RWPE1 (cell line): ENCODE results near the gene NKRF.

Experiments
- CTCF ChIA-PET: fragments of 350-600 bp; sonication (Branson Sonifier 250); formaldehyde crosslinking; extraction: SDS; loops from one replicate; lab custom pipeline; 2021; lab: Yijun Ruan, JAX
- POLR2A ChIA-PET: fragments of 400-600 bp; formaldehyde crosslinking; extraction: SDS; loops from one replicate; lab custom pipeline; 2020; ENCODE audit warnings: antibody characterized with exemption; ENCODE audit not compliant: low non-redundant PET; lab: Yijun Ruan, JAX
- DNase-seq: peaks from one replicate; pipeline ENCODE4 v3.0.0; 2012; ENCODE audit warnings: low spot score
- H3K27ac ChIP-seq: fragments of 450-650 bp; 2 replicates; pipeline ENCODE4 v1.5.1; 2017
- TF ChIP-seq, protein P1 (sequence below): fragments of 450-650 bp; conservative IDR thresholded peaks from 2 replicates; pipeline ENCODE4 v1.5.1; 2017; ENCODE audit warnings: low read depth, mild to moderate bottlenecking

The NKRF gene

DNA sequence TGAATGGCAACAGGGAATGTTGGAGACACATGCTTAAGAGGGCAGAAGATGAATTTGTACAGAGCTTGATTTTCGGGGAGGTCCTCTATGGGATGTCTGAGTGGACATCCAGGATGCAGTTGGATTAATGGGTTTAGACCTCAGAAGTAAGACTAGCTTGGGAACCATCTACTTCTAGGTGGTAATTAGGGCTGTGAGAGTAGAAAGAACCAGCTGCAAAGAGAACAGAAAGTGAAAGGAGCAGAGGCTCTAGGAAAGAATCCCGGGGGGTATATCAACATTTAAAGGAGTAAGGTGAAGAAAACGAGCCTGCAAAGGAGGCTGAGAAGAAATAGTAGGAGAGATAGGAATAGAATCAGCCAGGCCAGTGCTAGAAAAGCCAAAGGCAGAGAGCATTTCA is 29.0 kb upstream of the NKRF start:
- H3K27ac ChIP-seq = no peak overlapping the region
- no peak for DNase-seq
- TF ChIP-seq, protein P1, sequence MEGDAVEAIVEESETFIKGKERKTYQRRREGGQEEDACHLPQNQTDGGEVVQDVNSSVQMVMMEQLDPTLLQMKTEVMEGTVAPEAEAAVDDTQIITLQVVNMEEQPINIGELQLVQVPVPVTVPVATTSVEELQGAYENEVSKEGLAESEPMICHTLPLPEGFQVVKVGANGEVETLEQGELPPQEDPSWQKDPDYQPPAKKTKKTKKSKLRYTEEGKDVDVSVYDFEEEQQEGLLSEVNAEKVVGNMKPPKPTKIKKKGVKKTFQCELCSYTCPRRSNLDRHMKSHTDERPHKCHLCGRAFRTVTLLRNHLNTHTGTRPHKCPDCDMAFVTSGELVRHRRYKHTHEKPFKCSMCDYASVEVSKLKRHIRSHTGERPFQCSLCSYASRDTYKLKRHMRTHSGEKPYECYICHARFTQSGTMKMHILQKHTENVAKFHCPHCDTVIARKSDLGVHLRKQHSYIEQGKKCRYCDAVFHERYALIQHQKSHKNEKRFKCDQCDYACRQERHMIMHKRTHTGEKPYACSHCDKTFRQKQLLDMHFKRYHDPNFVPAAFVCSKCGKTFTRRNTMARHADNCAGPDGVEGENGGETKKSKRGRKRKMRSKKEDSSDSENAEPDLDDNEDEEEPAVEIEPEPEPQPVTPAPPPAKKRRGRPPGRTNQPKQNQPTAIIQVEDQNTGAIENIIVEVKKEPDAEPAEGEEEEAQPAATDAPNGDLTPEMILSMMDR = no peak
- ChIA-PET POLR2A (no interaction called here), CTCF (no interaction called here)

DNA sequence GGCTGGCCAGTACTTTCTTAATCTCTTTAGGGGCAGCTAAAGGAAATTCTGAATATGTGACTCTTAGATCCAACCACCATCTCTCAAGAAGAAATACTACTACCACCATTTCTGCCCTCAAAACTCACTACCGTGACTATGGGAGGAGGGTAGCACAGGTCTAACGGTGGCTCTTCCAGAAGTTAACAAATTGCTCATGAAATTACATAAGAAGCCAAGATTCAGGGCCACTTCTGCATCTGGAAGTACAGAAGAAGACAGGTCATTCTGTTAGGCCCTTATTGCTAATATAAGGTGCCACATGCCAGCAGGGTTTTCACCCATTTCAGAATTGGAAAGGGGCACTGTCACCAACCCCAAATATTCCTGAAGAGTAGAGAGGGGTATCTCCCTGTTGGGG is 19.6 kb upstream of the NKRF start:
- no peak overlapping the region for H3K27ac ChIP-seq
- POLR2A ChIA-PET = no interaction called here
- TF ChIP-seq, protein P1 = no peak
- DNase-seq = no peak
- CTCF ChIA-PET = no interaction called here

DNA sequence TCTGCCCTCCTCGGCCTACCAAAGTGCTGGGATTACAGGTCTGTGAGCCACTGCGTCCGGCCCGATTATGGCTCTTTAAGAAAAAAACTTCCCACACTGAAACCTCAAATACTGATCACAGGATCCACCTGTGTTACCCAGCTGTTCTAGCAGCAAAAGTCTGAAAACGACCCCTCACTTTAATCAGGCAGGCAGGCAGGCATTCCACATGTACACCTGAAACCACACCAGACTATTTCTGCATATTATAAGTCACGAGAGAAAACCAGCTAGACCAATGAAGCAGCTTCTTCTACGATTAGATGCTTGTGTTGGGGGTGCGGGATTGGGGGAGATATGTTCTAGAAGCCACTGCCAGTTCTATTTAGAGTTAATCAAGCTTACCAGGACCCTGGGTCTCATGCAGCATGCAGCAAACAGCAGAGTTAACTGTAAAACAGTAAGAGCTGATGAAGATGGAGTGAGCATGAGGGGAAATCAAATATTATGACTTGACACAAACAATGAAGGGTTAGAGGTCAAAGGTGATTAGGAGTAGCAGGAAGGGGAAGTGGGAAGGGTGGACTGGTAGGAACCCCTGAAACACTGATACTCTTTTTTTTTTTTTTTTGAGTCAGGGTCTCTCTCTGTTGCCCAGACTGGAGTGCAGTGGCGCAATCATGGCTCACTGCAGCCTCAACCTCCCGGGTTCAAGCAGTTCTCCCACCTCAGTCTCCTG is 18.9 kb upstream of the NKRF start:
- ChIA-PET POLR2A (interaction anchor here (0.7 kb wide), 1 partner anchor 853 kb away, joined by 7 read pairs; no protein-coding TSS in a partner anchor), CTCF (no interaction called here)
- DNase-seq = no peak
- TF ChIP-seq, protein P1 = no peak
- H3K27ac ChIP-seq = no peak overlapping the region

DNA sequence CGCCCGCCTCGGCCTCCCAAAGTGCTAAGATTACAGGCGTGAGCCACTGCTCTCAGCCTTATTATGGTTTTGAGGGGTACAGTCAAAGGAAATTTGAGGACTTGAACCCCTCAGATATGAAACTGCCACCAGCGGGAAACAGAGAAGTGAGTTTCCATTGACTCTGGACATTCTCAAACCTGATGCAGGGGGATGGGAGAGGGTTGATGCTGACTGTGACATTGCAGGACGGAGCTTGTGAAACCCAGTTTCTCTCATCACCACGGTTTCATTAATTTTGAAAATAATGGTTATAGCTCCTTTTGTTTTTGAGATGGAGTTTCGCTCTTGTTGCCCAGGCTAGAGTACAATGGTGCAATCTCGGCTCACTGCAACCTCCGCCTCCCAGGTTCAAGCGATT is 18.2 kb upstream of the NKRF start:
- TF ChIP-seq, protein P1 = no peak

DNA sequence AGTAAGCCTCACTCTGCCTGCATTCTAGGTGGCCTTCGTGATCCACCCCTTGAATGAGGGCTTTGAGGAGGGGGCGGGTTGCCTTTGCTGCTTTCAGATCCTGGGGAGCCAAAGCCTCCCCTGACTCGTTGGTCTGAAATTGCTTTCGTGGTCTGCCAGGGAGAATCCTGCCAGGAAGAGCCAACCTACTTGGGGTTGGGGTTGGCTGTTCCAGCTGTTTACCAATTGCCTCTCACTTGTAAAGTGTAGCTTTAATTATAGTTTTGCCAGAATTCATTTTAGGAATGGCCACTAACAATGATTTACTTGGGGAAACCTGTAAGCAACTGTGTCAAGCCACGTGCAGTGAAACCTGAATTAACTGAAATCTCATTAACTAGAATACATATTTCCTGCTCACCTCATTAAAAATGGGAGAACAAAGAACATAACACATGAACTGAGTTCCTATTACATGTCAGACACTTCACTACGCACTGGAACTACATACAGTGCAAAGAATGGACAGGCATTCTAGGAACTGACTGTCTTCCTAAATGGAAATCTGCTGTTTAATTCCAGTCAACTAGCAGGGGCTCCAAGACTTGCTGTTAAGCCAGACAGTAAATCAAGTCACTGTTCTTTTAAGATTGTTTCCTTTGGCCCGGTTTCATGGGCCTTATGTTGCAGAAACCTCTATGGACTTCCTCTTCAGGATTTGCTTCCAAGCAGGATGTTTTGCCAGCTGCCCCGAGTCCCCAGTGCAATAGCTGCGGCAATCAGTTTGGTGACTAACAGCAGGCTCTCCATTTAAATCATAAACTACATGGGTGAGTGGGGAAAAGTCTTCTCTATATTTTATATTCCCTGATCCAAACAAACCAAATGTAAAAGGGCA is 16.4 kb upstream of the NKRF start:
- DNase-seq = no peak
- POLR2A ChIA-PET = no interaction called here
- TF ChIP-seq, protein P1 = no peak
- CTCF ChIA-PET = no interaction called here
- H3K27ac ChIP-seq = no peak overlapping the region

More for the DNA sequence above, 18.2 kb upstream of the NKRF start:
- DNase-seq = no peak
- ChIA-PET POLR2A (no interaction called here), CTCF (no interaction called here)
- no peak overlapping the region for H3K27ac ChIP-seq

DNA sequence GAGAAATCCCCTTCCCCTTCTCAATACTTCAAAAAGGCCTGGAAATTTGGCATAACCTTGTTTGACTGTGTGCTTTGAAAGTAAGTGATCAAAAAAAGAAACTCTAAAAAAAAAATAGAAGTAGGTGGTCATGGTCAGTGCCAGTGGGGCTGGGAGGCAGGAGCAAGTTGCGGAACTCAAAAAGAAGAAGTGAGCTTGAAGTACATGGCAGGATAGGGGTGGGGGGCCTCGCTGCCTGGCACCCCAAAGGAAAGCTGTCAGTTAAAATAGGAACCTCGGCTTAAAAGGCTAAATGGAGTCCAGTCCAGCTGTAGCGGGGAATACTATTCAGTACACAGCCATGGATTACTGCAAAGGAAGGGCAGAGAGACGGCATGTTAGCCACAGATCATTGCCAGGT is 12.2 kb upstream of the NKRF start:
- no peak for DNase-seq
- ChIA-PET CTCF (no interaction called here), POLR2A (no interaction called here)
- H3K27ac ChIP-seq = no peak overlapping the region
- TF ChIP-seq, protein P1 = no peak
